ENCODE measurements around the gene FAM162A.
"Not testable (repeated sequence)": the region's sequence is repeated elsewhere in the genome, so short reads cannot be mapped to it uniquely, and the experiment has no call there.

The FAM162A gene, protein sequence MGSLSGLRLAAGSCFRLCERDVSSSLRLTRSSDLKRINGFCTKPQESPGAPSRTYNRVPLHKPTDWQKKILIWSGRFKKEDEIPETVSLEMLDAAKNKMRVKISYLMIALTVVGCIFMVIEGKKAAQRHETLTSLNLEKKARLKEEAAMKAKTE

DNA sequence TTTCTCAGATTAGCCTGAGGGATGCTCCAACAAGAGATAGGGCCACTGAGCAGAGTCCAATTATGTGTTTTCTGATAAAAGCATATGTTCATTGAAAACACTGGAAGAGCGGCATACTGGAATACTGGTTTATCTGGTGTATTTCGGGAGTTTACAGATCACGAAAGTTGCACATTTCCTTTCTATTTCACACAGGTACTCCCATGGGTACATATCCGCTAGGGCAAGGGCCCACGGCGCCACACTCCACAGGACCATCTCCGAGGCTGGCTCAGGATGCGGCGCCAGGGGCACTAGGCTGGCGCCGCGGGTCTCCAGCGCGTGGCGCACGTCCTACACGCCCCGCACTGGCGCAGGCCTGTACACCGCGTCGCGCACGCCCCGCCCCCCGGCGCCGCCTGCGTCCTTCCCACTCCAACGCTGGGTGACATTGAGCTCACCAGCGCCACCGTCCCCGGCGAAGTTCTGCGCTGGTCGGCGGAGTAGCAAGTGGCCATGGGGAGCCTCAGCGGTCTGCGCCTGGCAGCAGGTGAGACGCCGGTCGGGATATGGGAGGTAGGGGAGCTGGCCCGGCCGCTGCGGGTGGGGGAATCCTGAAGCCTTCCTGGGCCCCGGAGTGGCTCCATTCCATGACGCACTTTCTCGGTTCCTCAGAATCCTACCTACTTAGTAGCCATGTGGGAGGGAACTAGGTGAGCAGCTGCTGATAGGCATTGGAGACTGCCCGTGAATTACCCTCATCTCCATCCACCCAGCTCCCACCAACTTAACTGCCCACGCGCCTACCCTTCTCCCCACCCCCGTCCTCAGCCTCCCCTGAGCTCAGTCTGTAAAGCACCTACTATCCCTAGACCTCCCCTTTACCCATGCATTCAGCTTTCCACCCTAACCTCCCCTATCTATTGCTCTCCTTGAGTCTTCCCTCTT lies at the start of gene FAM162A:
Gene FAM162A, plus strand, starts transcription at position 412 of the 927 bp plus-strand sequence. Its CDS starts 84 bp downstream, at position 496.
- peak; percentile 96 for DNase-seq

DNA sequence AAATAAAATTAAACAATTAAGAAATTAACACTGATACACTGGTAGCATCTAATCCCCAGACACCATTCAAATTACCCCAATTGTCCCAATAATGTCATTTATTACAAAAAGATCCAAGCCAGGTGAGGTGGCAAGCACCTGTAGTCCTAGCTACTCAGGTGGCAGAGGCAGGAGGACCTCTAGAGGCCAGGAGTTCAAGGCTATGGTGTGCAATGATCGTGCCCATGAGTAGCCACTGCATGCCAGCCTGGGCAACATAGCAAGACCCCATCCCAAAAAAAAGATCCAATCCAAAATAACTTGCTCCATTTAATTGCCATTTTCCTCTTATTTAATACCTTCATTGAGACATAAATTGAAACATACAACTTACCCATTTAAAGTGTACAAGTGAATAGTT lies 41.2 kb upstream of the FAM162A start:
- DNase-seq, result no peak

DNA sequence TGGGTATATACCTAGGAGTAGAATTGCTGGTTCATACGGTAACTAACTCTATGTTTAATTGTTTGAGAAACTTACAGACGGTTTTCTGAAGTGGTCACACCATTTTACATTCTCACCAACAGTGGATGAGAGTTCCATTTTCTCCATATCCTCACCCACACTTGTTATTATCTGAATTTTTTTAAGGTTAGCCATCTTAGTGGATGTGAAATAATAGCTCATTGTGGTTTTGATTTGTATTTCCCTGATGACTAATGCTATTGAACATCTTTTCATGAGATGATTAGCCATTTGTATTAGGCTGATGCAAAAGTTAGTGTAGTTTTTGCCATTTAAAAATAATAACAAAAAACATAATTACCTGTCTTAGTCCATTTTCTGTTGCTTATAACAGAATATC lies 40.3 kb upstream of the FAM162A start:
- DNase-seq, result no peak

DNA sequence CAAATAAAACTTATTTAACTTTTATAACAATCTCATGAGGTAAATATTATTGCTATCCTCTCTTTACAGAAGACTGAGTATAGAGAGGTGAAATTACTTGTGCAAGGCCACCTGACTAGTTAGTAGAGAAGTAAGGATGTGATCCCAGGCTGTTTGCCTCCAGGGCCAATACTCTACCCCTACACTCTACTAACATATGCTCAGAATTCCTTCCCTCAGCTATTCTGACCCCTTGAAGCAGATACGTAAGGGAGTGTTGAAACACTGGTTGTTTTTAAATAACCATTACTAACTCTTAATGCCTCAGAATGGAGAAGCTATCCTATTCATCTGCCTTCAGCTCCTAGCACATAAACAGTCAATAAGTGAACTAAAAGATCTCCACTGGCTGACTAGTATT lies 34.8 kb upstream of the FAM162A start:
- DNase-seq, result no peak

DNA sequence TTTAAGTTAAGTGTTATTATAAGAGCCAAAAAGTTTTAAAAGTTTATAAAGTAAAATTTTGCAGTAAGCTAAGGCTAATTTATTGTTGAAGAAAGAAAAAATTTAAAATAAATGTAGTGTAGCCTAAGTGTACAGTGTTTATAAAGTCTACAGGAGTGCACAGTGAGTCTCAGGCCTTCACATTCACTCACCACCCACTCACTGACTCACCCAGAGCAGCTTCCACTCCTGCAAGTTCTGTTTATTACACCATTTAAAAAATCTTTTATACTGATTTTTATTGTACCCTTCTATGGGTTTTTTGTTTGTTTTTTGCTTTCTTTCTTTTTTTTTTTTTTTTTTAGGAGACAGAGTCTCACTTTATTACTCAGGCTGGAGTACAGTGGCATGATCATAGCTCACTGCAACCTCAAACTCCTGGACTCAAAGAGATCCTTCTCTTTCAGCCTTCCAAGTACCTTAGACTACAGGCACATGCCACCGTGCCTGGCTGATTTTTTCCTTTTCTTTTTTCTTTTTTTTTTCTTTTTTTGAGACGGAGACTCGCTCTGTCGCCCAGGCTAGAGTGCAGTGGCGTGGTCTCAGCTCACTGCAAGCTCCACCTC lies 33.1 kb upstream of the FAM162A start:
- no peak for DNase-seq

DNA sequence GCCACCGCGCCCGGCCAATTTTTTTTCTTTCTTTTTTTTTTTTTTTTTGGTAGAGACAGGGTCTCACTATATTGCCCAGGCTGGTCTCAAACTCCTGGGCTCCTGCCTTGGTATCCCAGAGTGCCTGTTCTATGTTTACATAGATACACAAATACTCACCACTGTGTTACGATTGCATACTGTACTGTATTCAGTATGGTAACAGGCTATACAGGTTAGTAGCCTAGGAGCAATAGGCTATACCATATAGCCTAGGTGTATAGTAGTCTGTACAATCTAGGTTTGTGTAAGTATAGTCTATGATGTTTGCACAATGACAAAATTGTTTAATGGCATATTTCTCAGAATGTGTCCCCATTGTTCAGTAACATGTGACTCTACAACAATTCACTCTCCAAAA lies 32.4 kb upstream of the FAM162A start:
- DNase-seq, result no peak

DNA sequence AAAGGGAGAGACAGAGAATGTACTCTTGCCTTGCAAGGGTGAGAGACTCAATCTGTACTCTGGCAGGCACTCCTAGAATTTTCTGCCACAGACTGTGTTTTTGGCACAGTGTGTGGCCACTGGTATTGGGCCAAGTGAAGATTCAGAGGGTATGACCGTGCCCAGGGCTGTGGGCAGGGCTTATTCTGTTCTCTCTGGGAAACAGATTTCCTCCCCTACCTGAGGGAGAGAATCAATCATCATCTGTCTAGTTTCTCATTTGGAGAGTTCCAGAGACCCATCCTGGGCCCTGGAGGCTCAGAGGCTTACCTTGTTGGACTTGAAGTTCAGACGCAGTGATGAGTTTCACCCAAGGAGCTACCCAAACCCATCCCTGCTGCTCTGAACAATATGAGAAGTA lies 30.8 kb upstream of the FAM162A start:
- no peak for DNase-seq

DNA sequence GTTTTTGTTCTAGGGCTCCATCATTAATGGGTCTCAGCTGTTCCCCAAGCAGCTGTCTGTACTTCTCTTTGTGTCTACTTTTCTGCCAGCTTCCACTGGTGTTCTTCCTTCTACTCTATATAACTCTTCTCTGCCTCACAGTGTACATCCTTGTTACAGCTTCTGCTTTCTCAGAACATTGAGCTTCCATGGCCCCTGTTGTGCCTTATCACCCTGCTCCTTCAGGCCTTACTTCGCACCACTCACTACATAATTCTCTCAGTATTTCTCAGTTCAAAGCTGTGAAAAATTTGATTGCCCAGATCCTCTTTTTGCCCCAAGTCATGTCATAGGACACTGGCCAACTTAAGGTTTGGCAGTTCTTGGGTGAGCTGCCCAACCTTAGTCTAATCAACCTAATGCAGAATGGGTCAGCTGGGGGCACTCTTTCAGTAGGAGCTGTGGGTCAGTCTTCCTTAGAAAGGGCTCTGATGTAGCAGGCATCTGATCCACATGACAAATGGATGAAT lies 30.0 kb upstream of the FAM162A start:
- peak; percentile 51 for DNase-seq

DNA sequence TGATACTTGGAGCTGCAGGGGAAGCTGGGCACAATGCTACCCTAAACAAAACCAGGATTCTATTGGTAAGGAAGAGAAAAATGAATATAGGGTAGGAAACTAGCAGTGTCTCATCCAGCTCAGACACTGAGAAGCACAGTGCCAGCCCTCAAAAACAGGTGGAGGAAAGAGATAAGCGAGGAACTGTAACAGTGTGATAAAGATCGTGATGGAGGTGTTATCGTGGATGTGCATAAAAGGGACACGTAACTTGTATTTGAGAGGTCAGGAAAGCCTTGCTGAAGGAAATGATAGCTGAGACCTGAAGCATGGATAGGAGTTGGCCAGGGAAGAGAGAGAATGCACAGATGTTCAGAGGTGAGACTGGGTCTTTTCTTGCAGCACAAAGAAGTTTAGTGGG lies 28.4 kb upstream of the FAM162A start:
- peak; percentile 71 for DNase-seq

DNA sequence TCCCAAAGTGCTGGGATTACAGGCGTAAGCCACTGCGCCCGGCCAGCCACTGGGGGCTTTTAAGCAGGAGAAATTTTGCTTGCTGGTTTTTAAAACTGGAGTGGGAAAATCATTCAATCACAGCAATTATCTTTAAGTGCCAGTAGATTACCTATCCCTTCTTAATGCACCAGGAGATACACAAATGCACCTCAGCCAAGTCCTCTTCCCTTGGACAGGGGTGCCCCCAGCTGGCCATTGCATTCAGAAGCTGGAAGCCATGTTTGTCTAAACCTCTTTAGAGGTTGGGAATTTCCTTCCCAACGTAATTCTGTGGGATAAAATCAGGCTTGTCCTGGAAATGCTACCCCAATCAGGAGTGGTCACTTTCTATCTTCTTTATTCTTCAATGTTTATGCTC lies 27.6 kb upstream of the FAM162A start:
- peak; percentile 53 for DNase-seq

DNA sequence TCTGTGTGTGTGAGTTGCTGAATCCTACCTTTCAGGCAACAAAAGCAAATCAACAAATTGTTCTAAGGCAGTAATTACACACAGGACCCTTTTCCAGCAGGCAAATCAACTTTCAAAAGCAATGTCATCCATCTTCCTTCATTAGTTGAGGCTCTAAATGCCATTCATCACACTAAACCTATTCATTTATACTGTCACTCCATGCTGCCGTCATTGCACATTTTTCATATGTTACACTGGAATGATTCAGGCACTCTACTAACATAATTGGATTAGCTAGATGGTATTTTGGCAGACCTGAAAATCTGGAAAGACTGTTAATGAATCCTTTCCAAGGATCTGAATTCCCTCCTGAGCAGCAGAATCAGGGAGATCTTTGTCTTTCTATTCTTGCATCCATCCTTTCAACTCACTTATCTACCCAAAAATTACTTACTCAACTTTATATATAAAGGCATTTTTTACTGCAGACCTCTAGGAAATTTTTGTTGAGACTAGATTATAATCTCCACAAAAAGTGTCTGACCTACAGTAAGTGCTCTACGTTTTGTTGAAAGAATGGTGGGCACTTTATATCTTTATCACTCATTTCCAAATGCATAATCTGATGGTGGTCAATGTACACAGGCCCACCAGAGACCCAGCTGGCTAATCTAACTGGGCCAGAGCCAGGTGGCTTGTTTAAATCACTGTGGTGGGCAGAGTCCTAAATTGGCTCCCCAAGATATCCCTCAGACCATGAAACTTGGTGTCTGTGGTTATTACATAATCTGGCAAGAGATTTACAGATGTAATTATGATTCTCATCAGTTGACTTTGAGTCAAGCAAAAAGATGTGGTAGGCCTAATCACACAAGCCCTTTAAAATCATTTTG lies 25.9 kb upstream of the FAM162A start:
- DNase-seq, result peak; percentile 54

DNA sequence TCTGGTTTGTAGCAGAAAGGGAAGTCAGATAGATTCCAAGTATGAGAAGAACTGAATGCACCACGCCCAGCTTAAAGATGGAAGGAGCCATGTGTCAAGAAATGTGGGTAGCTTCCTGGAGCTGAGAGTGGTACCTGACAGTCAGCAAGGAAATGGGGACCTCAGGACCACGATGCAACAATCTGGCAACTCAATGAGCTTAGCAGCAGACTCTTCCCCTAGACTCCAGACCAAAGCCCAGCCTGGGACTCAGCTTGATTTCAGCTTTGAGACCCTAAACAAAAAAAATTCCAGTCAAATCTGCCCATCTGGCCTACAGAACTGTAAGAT lies 25.3 kb upstream of the FAM162A start:
- DNase-seq, result no peak

DNA sequence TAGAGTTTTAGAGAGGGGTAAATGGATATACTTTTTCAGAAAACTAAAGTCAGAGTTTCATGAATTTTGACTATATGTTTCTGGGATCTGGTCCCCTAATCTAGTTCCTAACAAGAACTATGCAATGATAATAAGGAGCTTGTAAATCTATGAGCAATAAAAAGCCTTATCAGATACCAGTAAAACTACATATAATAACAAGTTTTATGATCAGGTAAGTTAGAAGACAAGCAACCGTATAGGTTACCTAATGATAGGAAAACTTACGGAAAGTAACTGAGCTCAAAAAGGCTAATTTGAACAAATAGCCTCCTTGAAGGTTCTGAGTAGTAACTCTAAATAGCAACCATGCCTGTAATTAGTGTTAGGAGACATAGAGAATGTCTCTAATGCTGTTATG lies 22.0 kb upstream of the FAM162A start:
- DNase-seq, result no peak

DNA sequence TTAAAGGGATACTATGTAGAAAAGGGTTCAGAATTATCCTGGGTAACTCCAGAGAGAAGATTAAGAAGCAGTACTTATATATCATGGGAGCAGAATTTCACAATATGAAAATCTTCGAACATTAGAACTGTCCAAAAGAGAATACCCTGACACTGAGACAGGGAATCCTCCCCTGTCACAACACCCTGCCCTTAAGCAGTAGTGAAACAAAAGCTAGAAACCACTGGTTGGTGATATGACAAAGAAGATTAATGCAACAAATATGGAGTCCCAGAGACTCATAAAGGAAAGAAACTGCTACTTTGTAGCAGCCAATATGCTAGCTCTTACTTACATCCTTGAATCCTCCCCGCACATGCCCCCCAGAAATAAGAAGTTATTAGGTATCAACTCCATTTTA lies 19.5 kb upstream of the FAM162A start:
- DNase-seq, result no peak

DNA sequence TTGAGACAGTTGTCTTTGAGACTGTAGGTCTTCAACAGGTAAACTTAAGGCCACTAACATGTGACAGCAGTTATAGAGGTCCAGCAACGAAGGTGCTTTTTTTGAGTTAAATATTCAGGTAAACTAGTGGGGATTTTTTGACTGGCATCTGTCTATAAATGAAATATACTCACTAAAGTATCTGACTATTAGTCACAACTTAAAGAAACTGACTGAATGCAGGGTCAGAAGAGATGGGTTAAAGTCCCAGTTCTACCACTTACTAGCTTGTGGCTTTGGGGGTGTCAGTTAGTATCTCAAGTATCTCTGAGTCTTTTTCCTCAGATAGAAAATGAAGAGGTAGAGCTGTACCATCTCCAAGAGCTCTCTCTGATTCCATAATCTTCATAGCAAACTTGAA lies 18.9 kb upstream of the FAM162A start:
- no peak for DNase-seq

DNA sequence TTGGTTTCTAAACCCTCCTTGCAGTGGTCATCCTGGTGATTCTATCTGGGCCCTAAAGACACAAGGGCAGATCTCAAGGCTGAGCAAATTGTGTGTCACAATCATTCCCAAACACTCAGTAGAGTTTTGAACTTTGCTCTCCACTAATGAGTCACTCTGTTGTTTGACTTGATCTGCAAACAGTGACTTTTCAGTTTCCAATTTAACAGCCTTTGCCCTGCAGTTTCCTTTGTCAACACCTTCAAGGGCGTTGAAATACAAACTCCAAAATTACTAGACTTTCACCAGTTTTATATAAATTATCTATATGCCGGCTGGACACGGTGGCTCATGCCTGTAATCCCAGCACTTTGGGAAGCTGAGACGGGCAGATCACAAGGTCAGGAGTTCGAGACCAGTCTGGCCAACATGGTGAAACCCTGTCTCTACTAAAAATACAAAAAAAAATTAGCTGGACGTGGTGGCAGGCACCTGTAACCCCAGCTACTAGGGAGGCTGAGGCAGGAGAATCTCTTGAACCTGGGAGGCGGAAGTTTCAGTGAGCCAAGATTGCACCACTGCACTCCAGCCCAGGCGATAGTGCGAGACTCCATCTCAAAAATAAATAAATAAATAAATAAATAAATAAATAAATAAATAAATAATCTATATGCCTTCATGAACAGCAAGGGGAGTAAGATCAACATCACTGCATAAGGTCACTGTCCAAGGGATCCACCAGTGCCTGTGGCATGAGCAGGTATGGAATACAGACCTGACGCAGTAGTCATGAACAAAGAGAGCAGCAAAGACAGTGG lies 18.2 kb upstream of the FAM162A start:
- DNase-seq, result not testable (repeated sequence)

DNA sequence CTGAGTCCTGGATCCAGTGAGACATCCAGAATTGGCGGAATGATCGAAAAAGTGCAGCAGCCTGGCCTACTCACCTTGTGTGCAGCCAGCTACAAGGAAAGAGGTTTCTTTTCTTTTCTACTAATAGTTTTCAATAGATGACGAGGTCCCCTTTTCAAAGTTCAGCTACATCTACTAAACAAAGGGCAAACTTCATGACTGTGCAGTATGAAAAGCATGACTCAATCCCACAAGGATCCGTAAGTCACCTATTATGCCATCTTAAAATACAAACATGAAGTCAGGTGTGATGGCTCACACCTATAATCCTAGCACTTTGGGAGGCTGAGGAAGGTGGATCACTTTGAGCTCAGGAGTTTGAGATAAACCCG lies 17.6 kb upstream of the FAM162A start:
- no peak for DNase-seq

DNA sequence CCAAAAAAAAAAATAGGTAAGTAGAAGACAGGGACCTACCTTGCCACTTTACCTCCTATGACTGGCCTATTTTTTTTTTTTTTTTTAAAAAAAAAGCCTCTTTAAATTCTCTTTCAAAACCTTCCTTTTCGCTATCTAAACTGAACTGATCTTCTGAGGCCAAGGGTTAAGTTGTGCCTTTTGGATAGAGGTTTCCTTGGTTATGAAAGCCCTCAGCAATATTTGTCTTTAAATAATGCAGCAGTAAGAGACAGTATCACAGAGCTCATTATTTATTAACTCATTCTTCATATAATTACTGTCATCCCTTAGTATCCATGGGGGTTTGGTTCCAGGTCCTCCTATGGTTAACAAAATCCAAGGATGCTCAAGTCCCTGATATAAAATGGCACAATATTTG lies 9.9 kb upstream of the FAM162A start:
- no peak for DNase-seq

DNA sequence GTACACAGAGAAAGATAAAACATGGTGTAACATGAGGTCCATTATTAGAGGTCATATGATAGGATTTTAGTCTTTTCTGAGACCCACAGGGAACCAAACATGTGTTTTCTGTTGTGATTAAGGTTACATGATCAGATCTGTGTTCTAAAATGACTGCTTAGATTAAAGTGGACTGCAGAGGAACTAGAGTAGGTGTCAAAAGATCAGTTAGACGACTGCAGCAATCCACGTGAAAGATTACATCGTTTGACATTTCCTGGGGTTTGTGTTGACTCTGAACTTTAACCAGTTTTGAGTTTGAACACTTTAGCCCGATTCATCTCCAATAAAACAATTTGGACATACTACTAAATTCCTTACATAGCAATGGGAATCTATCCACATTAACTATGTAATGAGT lies 6.0 kb upstream of the FAM162A start:
- no peak for DNase-seq

DNA sequence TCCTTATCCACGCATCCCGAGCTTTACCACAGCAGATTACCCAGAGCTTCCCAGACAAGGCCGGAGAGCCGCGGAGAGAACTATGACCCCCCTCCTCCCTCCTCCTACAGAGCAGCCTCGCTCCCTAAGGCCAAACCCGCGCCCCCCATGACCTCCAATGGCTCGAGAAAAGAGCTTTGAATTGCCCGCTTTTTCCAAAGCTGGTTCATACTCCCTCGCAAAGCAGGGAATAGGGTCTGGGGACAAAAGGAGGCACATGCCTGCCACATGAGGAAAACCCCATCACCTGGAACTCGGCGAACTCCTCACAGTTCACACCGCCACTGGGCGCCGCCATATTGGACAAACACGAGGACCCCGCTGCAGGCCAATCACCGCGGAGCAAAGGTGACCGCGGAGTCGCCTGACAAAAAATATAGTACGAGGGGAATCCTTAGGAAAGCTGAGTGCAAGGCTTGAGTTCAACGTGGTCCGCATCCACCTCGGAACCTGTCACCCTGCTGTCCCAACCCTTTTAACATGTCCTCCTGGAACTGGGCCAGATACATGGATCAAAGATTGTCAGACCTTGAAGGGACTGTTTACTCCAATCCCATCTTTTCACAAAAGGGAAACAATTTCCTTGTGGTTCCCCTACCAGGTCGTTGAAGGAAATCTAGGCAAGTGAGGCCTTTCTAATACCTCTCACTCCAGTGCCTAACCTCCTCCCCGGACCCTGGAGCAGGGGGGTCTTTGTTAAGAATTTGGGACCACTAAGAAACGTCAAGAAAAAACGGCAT lies 905 bp upstream of the FAM162A start, which contains the start of gene MIX23:
Gene MIX23, minus strand, starts transcription at position 344 of the 779 bp plus-strand sequence. Its CDS starts 7 bp downstream, at position 337.
- peak; percentile 94 for DNase-seq

DNA sequence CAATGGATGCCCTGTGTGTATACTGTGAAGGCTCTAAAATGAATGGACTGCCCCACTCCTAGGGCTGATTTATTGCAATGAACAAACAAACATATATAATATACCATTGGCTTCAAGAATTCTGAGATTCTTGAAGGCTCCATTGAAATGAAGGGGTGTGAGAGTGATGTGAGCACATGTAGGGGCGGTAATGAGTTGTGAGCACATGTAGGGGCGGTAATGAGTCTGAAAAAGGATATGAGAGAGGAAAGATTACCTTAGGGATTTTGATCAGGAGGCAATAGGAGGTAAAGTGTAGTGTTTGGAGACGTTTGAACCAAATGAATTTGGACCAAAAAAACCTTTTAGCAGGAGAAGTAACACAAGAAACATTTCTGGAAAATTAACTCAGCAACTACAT lies 3.7 kb downstream of the FAM162A start:
- DNase-seq, result no peak
